Measurements from ENCODE around the gene SMYD4.
"Not testable (repeated sequence)": the region's sequence is repeated elsewhere in the genome, so short reads cannot be mapped to it uniquely, and the experiment has no call there.

The SMYD4 gene

DNA sequence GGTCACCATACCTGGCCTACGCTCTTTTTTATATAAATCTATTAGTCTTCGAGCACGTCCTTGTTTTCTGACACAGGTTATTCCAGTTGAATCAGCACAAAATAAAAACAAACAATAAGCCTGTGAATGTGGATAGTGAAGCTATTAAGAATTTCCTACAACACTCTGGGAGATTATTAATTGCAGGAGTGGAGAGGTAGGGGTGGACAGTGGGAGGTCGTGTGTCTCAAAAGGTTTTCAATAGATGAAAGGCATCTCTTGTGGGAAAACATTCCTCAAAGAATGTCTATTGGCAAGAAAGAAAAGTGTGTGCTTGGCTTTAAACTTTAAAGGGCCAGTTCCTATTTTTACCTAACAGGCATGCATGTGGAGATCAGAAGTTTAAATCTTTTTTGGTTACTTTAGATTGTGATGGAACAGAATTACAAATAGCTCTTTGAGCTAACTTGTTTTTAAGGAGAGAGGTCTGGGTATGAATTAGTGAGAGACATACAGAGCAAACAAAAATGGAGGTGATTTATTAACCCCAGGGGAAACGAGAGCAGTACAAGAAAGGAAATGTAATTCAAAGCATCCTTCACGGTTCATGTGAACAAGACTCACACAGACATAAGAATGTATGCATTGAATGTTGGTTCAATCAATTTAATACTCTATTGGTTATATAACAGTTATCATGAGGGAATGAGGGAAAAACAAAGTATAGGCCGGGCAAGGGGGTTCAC is 9.0 kb downstream of the SMYD4 start:
- no peak for DNase-seq

DNA sequence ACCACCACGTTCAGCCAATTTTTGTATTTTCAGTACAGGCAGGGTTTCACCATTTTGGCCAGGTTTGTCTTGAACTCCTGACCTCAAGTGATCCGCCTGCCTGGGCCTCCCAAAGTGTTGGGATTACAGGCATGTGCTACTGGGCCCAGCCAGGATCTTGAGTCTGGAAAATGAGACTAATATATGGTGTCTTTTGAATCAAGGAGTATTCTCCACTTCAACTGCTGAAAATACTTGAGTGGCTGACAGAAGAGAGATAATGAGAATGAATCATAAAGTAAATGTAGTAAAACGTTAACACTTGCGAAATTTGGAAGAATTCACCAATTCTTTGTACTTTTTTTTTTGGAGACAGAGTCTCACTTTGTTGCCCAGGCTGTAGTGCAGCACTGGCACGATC is 16.6 kb downstream of the SMYD4 start:
- DNase-seq = no peak

DNA sequence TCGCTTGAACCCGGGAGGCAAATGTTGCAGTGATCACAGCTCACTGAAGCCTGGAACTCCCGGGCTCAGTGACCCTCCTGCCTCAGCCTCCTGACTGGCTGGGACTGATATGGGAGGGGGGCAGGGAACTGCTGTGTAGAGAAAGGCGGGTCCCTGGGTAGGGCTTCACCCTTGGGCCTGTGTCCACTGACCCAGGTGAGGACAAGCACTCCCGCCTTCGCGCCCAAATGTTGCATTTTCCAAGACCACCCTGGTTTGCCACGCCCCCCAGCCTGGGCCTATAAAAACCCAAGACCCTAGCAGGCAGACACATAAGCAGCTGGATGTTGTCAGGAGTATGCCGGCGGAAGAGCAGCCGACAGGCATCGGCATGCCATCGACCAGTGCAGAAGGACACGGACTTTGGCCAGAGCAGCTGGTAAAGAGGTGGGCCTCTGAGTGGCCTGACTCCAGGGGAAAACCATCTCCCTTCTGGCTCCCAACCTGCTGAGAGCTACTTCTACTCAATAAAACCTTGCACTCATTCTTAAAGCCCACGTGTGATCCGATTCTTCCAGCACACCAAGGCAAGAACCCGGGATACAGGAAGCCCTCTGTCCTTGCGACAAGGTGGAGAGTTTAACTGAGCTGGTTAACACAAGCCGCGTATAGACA is 19.1 kb downstream of the SMYD4 start:
- DNase-seq = no peak

DNA sequence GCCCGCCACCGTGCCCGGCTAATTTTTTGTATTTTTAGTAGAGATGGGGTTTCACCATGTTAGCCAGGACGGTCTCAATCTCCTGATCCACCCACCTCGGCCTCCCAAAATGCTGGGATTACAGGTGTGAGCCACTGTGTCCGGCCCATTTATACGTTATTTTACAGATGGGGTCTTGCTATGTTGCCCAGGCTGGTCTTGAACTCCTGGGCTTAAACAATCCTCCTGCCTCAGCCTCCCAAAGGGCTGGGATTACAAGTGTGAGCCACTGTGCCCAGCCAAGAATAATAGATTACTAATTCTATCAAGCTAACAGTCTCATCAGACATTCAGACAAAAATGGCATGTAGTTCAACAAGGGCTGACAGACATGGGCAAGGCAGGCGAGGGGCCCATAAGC is 19.9 kb downstream of the SMYD4 start:
- DNase-seq = not testable (repeated sequence)

DNA sequence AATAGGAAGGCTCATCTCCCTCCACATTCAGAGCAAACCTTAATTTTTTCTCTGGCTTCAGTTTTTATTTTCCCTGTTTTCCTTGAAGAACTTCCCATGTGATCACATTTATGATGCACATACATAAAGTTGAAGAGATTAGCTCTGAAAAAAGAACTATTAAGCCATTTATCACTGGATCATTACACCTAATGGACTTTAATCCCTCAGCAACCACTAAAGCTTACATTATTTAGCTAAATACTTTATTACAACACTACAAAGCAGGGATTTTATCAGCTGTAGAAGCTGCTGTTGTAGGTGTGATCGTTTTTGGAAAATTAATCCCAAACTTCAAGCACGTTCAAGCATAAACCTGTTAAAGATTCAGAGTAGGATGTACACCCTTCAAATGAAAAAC is 21.1 kb downstream of the SMYD4 start:
- DNase-seq = no peak

DNA sequence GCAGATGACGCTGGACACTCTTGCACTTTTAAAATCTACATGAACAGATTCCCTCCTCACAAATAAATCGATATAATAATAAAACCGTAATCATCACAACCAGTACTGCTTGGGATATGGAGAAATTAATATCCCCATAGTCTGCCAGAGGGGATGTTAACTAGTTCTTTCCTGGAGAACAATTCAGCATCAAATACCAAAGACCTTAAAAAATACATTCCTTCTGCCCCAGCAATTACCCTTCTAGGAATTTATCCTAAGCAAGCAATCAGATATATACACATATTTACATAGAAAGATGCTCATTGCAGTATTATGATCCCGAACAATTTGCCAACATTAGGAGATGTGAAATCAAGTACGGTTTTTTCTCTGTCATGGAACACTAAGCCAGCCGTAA is 21.8 kb downstream of the SMYD4 start:
- DNase-seq = no peak

DNA sequence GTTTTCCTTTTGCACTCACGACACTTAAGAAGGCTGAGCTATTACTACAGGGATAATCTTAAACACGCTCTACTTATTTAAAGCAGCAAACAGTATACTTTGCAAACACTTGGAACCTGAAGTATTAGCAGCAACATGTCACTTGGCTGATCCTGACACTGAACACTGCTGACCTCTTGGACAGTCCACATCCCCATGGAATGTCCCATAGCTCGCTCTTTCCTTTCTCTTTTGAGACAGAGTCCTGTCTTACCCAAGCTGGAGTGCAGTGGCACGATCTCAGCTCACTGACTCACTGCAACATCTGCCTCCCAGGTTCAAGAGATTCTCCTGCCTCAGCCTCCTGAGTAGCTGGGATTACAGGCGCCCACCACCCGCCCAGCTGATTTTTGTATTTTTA is 26.4 kb downstream of the SMYD4 start:
- DNase-seq = no peak

DNA sequence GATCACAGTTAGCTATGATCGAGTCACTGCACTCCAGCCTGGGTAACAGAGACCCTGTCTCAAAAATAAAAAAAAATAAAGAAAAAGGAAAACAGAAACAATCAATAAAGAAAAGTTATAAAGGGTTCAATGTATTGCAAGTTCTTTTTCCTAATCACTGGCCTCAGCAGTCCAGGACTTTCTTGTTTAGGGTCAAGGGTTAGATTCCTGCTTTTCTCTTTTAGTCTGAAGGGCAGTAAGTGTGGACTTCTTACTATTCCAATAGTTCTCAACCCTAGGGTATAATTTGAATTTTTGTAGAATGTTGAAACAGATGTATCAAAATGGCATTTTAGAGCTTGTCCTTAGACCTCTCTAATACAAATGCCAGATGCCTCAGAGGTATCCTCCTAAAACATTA is 27.3 kb downstream of the SMYD4 start:
- no peak for DNase-seq

DNA sequence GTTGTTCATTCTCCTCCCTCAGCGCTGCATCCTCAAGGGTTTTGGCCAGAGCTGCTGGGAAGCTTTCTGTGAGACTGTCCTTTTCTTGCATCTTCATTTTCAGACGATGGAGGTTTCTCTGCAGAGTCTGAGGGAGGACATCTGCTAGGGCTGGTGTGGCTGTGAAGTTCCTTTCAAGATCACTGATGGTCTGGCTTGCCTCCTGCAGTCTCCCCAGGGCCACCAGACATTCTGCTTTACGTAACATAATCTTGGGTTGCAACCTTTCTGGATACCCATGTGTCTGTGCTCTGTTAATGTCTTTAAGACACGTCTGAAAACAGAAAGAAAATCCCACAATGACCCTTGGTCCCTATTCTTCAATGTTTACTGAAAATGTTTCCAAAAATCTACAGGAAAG is 29.0 kb downstream of the SMYD4 start:
- DNase-seq = no peak

DNA sequence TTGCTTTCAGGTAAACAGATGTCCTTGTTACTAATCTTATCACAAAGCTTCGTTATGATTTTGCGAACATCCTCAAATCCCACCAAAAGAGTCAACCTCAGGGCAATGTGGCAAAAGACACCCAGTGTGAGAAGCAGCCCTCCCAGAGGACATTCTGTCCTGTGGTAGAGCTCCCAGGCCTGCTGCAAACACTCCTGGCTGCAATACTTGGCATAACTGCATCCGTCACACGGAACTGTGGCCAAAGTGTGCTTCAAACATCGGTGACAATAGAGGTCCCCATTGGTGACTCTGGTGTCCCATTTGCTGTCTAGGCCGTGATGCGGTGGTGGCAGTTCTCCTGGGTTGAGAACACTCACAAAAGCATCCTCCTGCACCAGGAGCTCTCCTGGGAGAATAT is 29.5 kb downstream of the SMYD4 start:
- DNase-seq = no peak

DNA sequence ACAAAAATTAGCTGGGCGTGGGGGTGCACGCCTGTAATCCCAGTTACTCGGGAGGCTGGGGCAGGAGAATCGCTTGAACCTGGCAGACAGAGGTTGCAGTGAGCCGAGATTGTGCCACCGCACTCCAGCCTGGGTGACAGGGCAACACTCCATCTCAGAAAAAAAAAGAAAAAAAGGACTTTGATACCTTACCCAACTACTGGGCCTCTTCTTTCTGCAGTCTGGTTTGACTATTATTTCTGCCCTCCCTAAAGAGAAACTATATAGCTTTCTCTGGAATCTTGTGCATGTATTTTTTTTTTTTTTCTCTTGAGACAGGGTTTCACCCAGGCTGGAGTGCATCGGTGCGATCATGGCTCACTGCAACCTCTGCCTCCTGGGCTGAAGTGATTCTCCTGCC is 31.9 kb downstream of the SMYD4 start:
- DNase-seq = not testable (repeated sequence)

DNA sequence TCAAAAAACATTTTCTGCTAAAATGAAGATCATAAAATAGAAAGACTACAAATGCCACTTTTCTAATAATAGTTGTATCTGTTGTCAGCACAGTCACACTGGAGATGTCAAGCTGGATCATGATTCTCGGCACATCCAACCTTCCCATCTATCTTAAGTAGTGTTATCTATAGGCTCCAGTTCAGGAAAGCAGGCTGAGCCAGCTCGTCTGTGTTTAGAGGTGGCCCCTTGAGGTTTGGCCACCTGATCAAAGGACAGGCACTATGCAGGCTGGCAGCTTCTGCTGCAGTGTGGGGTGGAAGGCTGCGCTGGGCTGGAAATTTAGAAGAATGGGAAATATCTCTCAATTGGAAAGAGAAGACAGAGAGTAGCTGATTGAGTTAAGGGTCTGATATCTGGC is 32.4 kb downstream of the SMYD4 start:
- DNase-seq = no peak

DNA sequence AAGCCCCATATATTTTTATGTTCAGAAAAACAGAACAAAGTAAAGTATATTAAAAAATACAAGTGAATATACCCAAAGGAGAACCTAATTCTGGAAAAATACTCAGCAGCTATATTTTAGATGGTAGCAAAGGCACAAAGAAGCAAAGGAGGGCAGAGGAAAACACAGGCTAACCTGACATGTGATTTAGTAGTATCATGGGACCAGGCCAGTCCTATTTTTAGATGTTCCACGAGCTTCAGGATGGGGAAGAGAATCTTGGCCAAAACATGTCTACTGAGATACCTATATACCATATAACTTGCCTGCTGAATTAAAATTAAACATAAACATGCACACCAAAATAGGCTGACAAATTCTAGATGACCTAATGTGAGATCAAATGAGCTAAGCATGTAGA is 32.9 kb downstream of the SMYD4 start:
- peak; percentile 39 to 67 for DNase-seq

DNA sequence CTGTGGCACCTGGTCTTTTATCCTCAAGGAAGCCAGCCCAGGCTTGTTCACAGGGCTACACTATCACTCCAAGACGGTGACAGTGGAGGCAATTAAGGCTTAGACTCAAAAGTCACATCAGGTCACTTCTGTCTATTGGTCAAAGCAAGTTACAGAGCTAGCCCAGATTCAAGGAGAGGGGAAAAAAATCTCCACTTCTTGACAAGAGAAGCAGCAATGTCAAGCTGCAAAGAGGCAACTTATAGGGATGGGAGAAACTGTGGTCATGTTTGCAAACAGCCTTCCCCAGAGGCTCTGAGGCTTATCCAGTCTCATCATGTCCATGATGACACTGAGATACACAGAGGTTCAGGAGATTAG is 36.3 kb downstream of the SMYD4 start:
- peak in 1 of 2 donors; percentile 15 for DNase-seq

DNA sequence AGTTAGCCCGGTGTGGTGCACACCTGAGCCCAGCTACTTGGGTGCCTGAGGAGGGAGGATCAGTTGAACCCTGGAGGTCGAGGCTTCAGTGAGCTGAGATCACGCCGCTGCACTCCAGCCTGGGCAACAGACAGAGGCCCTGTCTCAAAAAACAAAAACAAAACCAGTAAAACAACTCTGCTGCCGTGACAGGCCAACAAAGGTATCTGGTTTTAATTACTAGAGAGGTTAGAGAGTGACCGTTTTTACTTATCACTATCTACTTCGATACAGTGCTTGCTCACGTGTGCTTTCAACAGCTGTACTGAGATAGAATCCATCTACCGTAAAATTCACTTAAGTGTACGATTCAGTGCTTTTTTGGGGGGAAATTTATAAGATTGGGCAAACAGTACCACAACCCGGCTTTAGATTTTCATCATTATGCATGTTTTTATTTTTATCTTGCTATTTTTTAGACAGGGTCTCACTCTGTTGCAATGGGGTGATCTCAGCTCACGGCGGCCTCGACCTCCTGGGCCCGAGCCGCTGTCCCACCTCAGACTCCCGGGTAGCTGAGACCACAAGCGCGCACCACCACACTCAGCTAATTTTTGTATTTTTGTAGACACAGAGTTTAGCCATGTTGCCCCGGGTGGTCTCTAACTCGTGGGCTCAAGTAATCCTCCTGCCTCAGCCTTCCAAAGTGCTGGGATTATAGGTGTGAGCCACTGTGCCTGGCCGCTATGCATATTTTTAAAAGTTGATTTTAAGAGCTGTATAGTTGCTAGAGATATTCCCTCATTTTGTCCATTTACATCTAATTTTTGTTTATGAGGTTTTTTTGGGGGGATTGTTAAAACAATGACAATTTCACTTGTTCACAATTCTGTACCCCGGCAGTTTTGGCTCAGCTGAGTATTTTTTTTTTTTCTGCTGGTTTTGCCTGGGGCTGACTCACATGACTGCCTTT is 36.9 kb downstream of the SMYD4 start:
- DNase-seq = no peak

DNA sequence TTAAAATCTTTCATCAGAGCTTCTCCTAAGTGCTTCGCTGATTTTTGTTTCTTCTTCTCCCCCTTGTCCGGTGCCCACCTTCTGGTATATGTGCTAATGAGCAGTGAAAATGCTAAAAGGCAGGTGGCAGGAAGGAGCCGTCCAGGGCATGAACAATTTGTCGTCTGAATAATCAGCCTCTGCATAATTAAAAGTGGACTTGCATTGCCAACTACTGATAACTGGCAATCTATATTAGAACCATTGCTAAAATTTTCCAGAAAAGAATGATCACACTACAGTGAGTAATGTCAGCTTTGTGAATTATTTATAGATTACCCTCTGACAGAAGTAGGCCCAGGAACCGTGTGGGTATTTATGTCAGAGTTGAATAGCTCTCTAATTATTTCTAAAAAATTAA is 39.8 kb downstream of the SMYD4 start:
- peak in 1 of 2 donors; percentile 10 for DNase-seq

DNA sequence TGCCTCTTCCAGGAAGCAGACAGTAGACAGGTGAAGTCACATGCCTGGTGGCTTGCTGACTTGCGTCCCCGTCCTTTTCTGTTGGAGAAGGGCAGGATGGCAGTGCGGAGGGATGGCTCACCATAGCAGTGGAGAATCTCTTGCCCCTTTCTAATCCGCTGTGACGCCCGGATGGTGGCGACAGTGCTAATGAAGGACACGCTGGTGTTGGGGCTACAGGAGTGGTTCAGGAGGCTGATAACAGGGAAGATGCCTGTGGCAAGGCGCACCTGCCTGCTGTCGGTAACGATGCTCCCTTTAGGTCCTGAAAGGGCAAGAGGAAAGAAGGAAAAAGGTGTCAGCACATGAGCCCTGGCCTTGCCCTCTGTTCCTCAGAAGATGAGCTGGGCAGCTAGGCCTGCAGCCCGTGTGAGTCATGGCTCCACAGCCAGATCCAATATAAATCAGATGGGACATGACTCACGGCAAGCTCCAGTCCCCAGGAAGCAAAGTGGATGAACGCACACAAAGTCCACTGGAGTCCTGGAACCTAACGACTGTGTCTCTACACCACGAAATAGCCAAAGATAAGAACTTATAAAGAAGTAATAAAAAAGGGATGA is 42.3 kb downstream of the SMYD4 start:
- DNase-seq = no peak

DNA sequence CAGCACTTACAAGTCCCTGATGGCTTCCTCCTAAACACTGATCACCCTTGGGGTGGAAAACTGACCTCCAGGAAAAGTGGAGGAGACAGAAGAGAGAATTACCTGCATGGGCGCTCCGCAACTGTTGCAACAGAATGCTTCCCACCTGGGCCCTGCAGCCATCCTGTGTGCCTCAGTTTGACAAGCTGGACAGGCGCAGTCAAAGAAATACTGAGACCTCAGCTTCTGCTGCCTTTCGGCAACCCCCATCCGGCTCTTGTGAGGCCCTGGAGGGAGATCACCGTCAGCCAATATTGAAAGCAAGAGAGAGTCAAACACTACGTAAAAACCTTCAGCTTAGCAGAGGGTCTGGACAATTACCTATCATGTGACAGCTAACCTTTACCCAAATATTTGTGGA is 43.0 kb downstream of the SMYD4 start:
- no peak for DNase-seq

DNA sequence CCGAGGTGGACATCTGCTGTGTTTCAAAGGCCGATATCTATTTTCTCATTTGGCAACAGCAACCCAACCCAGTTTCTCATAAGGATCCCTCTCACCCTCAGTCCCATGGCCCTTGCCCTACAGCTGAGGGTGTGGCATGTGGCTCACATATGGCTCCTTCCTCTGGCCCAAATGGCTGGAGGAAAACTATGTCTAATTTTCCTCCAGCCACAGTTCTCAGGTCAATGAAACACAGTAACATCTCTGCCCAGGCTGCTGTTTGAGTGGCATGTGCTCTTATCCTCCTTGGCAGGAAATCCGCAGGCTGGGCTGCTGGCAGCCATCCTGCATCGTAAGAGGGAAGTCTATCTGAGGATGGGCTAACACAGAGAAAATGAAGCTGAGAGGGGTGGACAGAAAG is 43.8 kb downstream of the SMYD4 start:
- peak in 1 of 2 donors; percentile 8 for DNase-seq

DNA sequence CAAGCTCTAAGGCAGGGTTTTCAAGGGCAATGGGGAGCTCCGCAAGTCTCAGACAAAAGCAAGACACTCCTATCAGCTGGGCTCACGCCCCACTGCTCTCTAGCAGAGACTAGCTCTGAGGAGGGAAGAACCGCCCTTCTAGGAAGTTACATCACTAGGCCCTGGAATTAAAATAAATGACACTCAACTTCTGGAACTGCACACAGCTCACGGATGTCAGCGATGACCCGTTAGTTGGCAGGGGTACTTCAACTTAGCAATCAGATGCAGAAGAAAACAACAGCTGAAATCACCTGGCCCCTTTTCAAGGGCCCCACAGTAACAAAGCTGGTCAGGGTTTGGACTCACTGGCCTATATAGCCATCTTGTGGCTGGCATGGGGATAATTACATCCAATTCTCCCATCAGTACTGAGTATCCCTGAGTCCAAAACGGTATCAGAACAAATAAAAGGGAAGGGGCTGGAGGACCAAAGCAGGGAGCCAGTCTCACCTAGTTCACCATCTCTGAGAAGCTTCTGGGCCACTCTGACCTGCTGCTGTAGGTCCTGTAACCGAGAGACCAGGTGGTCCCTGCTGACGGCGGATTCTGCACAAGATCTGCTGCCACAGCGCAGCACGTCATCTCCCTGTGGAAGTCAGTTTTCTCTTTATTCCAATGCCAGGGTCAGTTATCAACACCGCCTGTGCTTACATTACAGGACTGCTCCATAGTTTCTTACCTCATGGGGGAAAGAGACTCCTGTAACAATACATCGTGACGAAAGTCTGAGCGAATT is 45.7 kb downstream of the SMYD4 start:
- DNase-seq = peak; percentile 82 to 84

DNA sequence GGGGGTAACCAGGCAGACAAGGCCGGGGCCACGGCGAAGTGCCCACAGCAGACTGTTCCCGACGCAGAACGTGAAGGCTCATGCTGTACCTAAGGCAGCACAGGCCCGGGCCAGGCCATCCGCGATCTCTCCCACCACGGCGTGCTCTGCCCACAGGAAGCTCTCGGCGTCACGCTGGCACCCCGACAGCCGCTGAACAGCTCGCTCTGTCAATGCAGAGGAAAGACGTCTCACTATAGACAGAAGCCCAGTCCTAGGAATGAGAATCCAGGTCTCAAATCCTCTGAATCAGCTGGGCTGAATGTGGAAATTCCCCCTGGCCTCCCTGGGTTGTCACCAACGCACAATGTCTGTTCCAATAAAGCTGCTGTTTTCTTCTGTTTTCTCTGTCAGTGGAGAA is 46.4 kb downstream of the SMYD4 start:
- peak in 1 of 2 donors; percentile 46 for DNase-seq

DNA sequence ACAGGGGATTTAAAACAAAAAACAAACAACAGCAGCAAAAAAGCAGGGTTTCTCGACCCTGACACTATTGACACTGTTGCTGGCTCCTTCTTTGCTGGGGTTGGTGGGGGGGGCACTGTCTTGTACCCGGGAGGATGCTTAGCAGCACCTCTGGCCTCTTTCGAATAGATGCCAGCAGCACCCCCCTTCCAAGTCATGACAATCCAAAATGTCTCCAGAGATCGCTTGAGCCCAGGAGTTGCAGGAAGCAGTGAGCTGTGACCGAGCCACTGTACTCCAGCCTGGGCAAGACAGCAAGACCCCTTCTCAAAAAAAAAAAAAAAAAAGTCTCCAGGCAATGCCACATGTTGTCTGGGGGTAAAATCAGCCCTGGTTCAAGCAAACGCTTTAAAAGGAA is 47.5 kb downstream of the SMYD4 start:
- DNase-seq = no peak
